ENCODE results near the gene ENPP5. TPM values are rescaled to one million over a fixed set of nuclear protein-coding genes. Genes with fewer than 3 reads are reported as not detected.

Gene ENPP5
- polyA plus RNA-seq, 2 of the 4 experiments (the other 2 are of a cell fraction): not detected

DNA sequence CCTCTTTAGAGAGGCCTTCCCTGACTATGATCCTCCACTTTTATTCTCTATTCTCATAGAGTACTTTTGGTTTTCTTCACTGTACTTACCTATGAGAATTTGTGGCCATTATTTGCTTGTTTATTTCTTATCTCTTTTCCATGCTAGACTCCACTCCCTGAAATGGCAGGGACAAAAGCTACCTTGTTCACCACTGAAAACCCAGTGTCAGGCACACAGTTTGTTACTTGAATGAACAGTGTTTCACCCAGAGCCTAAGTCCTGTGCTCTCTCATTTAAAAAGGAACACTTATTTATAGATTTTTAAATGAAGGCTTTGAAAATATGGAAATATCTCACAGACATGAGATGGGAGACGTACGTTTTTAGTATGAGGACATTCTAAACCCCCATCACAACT is 47.7 kb upstream of the ENPP5 start:
- POLR2A ChIA-PET: no interaction called here
- CTCF ChIA-PET: no interaction called here
- ATAC-seq (no peak), DNase-seq (ENCODE audit: low read depth in 1 of 2, low spot score in 1 of 2) (no peak), FAIRE-seq (no peak)
- Histone ChIP-seq H3K4me2 (no peak overlapping the region), H3K27ac (no peak overlapping the region), H3K9me3 (no peaks in the 10 kb centered on the region), H3K4me1 (no peaks in the 10 kb centered on the region), H3K4me3 (no peak overlapping the region)
- TF ChIP-seq FOXS1 (CRISPR knock-in tag; IDR thresholded peaks at IDR 0.05) (no peak), RFX5 (IDR thresholded peaks at IDR 0.05) (no peak), CHD4 (IDR thresholded peaks at IDR 0.05; ENCODE audit: borderline replicate concordance) (no peak)
- WGBS (ENCODE audit: missing lambda C conversion rate): 6% methylated on average over 2 of the region's 2 CpGs

DNA sequence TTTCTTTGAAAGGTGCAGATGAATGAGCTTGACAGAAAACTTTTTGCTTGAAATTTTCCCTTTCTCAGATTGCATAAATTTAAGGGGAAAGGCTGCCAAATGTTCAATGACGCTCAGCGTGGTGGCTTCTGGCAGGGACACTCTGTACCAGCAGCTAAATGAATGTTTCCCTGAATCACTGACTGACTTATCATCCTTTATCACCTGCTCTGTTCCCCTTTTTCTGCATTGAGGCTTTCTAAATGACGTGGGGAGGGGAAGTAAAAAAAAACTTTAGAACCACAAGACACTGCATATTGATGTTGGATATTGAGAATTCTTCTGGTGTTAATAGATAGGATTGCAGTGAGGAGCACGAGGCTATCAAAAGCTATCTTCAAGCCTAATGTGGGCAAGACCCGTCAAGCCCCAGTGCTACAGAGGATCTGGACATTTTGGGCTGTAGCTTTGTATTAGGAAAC is 46.9 kb upstream of the ENPP5 start:
- TF ChIP-seq, protein P1, sequence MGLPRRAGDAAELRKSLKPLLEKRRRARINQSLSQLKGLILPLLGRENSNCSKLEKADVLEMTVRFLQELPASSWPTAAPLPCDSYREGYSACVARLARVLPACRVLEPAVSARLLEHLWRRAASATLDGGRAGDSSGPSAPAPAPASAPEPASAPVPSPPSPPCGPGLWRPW (IDR thresholded peaks at IDR 0.05): no peak
- TF ChIP-seq KDM5A (IDR thresholded peaks at IDR 0.05) (no peak), HOXB5 (CRISPR knock-in tag; IDR thresholded peaks at IDR 0.05) (no peak), HOXB13 (CRISPR knock-in tag; IDR thresholded peaks at IDR 0.05; ENCODE audit: low read depth) (no peak)
- TF ChIP-seq, protein P2, sequence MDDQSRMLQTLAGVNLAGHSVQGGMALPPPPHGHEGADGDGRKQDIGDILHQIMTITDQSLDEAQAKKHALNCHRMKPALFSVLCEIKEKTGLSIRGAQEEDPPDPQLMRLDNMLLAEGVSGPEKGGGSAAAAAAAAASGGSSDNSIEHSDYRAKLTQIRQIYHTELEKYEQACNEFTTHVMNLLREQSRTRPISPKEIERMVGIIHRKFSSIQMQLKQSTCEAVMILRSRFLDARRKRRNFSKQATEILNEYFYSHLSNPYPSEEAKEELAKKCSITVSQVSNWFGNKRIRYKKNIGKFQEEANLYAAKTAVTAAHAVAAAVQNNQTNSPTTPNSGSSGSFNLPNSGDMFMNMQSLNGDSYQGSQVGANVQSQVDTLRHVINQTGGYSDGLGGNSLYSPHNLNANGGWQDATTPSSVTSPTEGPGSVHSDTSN (IDR thresholded peaks at IDR 0.05): no peak
- ATAC-seq: no peak
- no peak overlapping the region for H3K27ac ChIP-seq
- no peaks in the 10 kb centered on the region for H3K9me3 ChIP-seq
- CTCF ChIA-PET: no interaction called here
- H3K4me1 ChIP-seq: no peaks in the 10 kb centered on the region
- FAIRE-seq: no peak
- no peak for DNase-seq (ENCODE audit: low read depth in 1 of 2, low spot score in 1 of 2)
- POLR2A ChIA-PET: no interaction called here
- 12% methylated on average over 5 of the region's 5 CpGs for WGBS (ENCODE audit: missing lambda C conversion rate)
- no peak overlapping the region for H3K4me2 ChIP-seq
- H3K4me3 ChIP-seq: no peak overlapping the region

DNA sequence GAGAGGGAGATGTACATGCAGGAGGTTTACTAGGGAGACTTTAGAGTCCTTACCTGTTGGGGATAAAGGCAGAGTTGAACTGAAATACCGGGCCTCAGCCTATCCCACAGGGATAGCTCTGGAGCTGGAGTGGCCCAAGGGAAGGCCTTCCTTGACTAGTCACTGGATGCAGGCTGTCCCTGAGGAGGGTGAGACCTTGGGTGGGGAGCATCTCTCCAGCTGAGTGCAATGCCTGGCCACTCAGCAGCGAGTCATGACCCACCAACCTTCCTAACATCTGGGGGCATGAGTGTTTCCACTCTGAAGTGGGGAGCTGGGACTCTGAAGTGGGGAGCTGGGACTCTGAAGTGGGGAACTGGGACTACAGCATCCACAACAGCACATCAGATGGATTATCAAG is 46.1 kb upstream of the ENPP5 start:
- H3K4me3 ChIP-seq: no peak overlapping the region
- H3K9me3 ChIP-seq: no peaks in the 10 kb centered on the region
- ATAC-seq (no peak), DNase-seq (ENCODE audit: low read depth in 1 of 2, low spot score in 1 of 2) (no peak), FAIRE-seq (no peak)
- TF ChIP-seq PHF8 (IDR thresholded peaks at IDR 0.05; ENCODE audit: borderline replicate concordance, low read depth) (no peak), CBX8 (IDR thresholded peaks at IDR 0.05) (no peak), MYC (IDR thresholded peaks at IDR 0.05; ENCODE audit: borderline replicate concordance, low read length) (no peak)
- no peak overlapping the region for H3K27ac ChIP-seq
- no peak overlapping the region for H3K4me2 ChIP-seq
- no peaks in the 10 kb centered on the region for H3K4me1 ChIP-seq
- ChIA-PET CTCF (interaction anchor here (0.9 kb wide), 1 partner anchor 10 kb away, joined by 3 read pairs; no protein-coding TSS in a partner anchor), POLR2A (no interaction called here)
- WGBS (ENCODE audit: missing lambda C conversion rate): 15% methylated on average over 1 of the region's 2 CpGs

DNA sequence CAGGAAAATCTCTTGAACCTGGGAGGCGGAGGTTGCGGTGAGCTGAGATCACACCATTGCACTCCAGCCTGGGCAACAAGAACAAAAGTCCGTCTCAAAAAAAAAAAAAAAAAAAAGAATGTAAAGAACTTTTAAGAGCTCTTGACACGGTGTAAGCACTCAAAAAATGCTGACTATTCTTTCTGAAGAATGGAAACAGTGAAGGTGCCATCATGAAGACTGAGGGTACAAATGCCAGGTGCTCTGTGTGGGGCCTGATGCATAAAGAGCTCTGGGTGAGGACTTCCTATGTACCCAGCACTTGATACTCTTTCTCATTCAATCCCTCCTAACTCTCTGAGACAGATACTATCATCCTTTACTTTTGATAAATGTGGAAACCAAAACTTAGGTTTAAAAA is 45.0 kb upstream of the ENPP5 start:
- no peak overlapping the region for H3K27ac ChIP-seq
- no peaks in the 10 kb centered on the region for H3K9me3 ChIP-seq
- H3K4me2 ChIP-seq: no peak overlapping the region
- DNase-seq (ENCODE audit: low read depth in 1 of 2, low spot score in 1 of 2): no peak
- POLR2A ChIA-PET: no interaction called here
- CTCF ChIA-PET: interaction anchor here (0.6 kb wide), 1 partner anchor 194 kb away, joined by 3 read pairs; no protein-coding TSS in a partner anchor
- H3K4me1 ChIP-seq: no peaks in the 10 kb centered on the region
- FAIRE-seq: no peak
- H3K4me3 ChIP-seq: no peak overlapping the region
- no peak for TF ChIP-seq HDAC2 (IDR thresholded peaks at IDR 0.05)
- WGBS (ENCODE audit: missing lambda C conversion rate): 54% methylated on average over 4 of the region's 4 CpGs
- ATAC-seq: no peak

DNA sequence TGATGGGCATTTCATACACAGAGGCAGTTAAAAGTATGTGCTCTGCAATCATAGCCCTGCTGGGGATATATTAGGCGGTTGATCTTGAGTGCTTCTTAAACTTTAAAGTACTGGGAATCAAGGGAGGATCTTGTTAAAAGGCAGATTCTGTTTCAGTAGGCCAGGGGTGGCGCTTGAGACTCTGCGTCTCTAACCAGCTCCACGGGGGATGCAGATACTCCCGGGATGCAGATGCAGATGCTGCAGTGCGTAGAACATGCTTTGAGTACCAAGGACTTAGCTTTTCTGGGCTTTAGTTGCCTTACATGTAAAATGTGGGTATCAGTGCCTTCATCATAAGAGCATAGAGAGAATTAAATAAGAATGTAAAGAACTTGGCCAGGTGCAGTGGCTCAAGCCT is 44.4 kb upstream of the ENPP5 start:
- FAIRE-seq (no peak), DNase-seq (ENCODE audit: low read depth in 1 of 2, low spot score in 1 of 2) (no peak), ATAC-seq (no peak)
- Histone ChIP-seq H3K4me3 (no peak overlapping the region), H3K4me1 (no peaks in the 10 kb centered on the region), H3K4me2 (no peak overlapping the region), H3K9me3 (no peaks in the 10 kb centered on the region), H3K27ac (no peak overlapping the region)
- CTCF ChIA-PET: interaction anchor here (0.6 kb wide), 1 partner anchor 193 kb away, joined by 3 read pairs; no protein-coding TSS in a partner anchor
- POLR2A ChIA-PET: no interaction called here
- no peak for TF ChIP-seq FOXS1 (CRISPR knock-in tag; IDR thresholded peaks at IDR 0.05)
- no peak for TF ChIP-seq HOXB13 (CRISPR knock-in tag; IDR thresholded peaks at IDR 0.05; ENCODE audit: low read depth)
- no peak for TF ChIP-seq RAD21 (conservative IDR thresholded peaks at IDR 0.05 in 1 of 2, IDR thresholded peaks at IDR 0.05 in 1 of 2)
- WGBS (ENCODE audit: missing lambda C conversion rate): 16% methylated on average over 6 of the region's 6 CpGs

All from A549 (cell line).